IPS-NIHi11 (cell line): ENCODE results near the gene OPN5.

Experiments used
- DNase-seq: peaks from one replicate; pipeline ENCODE4 v3.0.0; 2012; ENCODE audit warnings: mixed read lengths, low spot score

Gene OPN5

GRCh38 chr6:47859175-47859574 lies 77.3 kb downstream of the OPN5 start:
- no peak for DNase-seq

GRCh38 chr6:47862731-47863130 lies 80.9 kb downstream of the OPN5 start:
- DNase-seq, result no peak

- no peak for DNase-seq
Observed at GRCh38 chr6:47865206-47865605, 83.4 kb downstream of the OPN5 start.

- no peak for DNase-seq
Observed at GRCh38 chr6:47875593-47875992, 93.8 kb downstream of the OPN5 start.
